ENCODE measurements around the gene STAT1.

The STAT1 gene

DNA sequence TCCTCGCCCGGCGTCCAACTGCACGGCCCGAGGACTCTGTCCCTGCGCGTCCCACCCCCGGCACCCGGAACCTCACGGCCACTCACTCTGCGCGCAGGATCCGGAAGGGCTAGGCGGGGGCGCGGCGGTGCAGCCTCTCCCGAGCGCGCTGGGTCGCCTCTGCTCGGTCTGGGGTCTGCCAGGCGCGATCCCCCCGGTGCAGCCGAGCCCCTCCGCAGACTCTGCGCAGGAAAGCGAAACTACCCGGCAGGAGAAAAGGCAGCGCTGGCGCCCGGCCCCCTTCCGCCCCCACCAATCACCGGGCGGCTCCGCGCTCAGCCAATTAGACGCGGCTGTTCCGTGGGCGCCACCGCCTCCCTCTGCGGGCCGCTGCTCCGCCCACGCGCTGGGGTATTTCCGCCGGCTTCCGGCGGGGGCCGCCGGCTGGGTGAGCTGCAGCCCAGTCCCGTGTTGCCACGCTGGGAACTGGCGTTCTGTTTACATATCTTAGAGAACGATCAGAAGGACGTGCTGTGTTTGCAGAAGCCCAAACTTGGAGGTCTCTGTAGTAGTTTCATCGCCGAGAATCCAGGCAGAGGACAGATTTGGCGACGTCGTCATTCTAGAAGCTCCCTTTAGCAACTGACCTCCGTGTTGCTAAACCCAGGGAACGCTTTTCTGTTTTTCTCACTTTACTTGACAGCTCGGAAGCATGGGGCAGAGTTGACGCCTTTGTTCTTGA lies at the start of gene STAT1:
Gene STAT1 (minus strand): TSS at position 240 of the 721 bp plus-strand sequence. CDS start 4,168 bp downstream, outside the sequence.
- peak; percentile 93 for DNase-seq (ENCODE audit: low read depth, low spot score)
- in situ Hi-C loops (cut with HindIII; ENCODE audit: low sequenced_read_pairs) = no loop called here
- peak within 1 kb of the TSS; percentile 86 for H3K4me3 ChIP-seq (ENCODE audit: low read depth, low read length)
- no peak for TF ChIP-seq CTCF (IDR thresholded peaks at IDR 0.05; ENCODE audit: low read depth, low read length)

DNA sequence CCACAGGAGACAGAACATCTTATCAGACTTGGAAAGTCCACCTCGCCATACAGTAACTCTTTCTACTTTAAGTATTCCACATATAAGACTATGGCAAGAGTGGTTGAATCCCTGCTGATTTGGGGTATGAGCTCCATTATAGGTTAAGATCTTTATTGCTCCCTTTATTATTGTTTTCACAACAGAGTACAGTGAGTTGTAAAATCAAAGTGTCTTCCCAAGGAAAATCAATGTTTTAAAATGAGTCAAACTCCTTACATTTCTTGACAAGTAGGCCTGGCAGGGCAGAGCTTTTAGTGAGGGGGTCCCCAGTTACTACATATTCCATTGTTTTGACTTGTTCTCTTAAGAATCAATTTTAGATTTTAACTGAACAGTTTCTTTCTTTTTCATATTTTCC lies 49.6 kb upstream of the STAT1 start:
- TF ChIP-seq CTCF (IDR thresholded peaks at IDR 0.05; ENCODE audit: low read depth, low read length) = no peak
- DNase-seq (ENCODE audit: low read depth, low spot score) = no peak
- H3K4me3 ChIP-seq (ENCODE audit: low read depth, low read length) = no peak overlapping the region
- in situ Hi-C loops (cut with HindIII; ENCODE audit: low sequenced_read_pairs) = no loop called here

DNA sequence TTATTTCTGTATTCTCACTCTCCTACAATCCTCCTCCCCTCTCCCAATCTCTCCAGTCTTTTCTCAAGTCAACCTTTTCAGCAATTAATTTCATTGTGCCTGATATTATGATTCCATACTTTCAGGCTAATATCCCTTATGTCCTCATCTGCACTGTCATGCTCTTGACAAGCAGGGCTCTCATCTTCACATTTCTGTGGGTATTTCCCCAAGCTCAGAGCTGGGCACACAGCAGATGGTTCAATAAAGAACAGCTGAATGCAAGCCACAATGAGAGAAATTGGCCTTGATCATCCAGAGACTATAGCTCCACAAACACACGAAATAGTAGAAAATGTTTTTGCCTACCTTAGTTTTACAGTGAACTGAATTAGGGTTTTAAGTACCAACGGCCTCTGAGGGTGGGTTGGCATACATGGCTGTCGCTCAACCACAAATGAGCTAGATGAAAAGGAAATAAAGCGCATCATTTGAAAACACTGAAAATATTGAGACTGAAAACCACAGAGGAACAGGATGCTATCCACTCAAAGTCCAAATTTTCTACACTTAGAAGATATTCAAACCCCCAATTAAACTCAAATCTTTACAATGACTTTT lies 47.5 kb upstream of the STAT1 start:
- no peak for TF ChIP-seq CTCF (IDR thresholded peaks at IDR 0.05; ENCODE audit: low read depth, low read length)
- no peak overlapping the region for H3K4me3 ChIP-seq (ENCODE audit: low read depth, low read length)
- in situ Hi-C loops (cut with HindIII; ENCODE audit: low sequenced_read_pairs) = no loop called here
- DNase-seq (ENCODE audit: low read depth, low spot score) = no peak

GRCh38 chr2:191059308-191059707 lies 45.3 kb upstream of the STAT1 start:
- no peak for TF ChIP-seq CTCF (IDR thresholded peaks at IDR 0.05; ENCODE audit: low read depth, low read length)
- no peak for DNase-seq (ENCODE audit: low read depth, low spot score)
- no peak overlapping the region for H3K4me3 ChIP-seq (ENCODE audit: low read depth, low read length)
- in situ Hi-C loops (cut with HindIII; ENCODE audit: low sequenced_read_pairs) = no loop called here

GRCh38 chr2:191056228-191056627 lies 42.3 kb upstream of the STAT1 start:
- no peak for DNase-seq (ENCODE audit: low read depth, low spot score)
- H3K4me3 ChIP-seq (ENCODE audit: low read depth, low read length) = no peak overlapping the region
- no peak for TF ChIP-seq CTCF (IDR thresholded peaks at IDR 0.05; ENCODE audit: low read depth, low read length)
- in situ Hi-C loops (cut with HindIII; ENCODE audit: low sequenced_read_pairs) = no loop called here

- TF ChIP-seq CTCF (IDR thresholded peaks at IDR 0.05; ENCODE audit: low read depth, low read length) = no peak
- no peak overlapping the region for H3K4me3 ChIP-seq (ENCODE audit: low read depth, low read length)
- in situ Hi-C loops (cut with HindIII; ENCODE audit: low sequenced_read_pairs) = no loop called here
- no peak for DNase-seq (ENCODE audit: low read depth, low spot score)
Observed at GRCh38 chr2:191053256-191053655, 39.3 kb upstream of the STAT1 start.

Measured in astrocyte of the spinal cord (primary cell).